A673 (cell line): ENCODE measurements around the gene GSTA2. TPM values are rescaled to one million over a fixed set of nuclear protein-coding genes. Genes with fewer than 3 reads are reported as not detected.

Source experiments
- BruUV-seq: library from RNA; stranded (reverse); fragments of 400-500 nt; replicated peaks from 2 replicates; lab custom pipeline; 2021; lab: Mats Ljungman, UMichigan
- CTCF ChIA-PET: fragments of 300-600 bp; sonication (Branson Sonifier 250); formaldehyde crosslinking; loops from one replicate; lab custom pipeline; 2022; ENCODE audit warnings: antibody characterized with exemption; lab: Charles Lee
- POLR2A ChIA-PET: fragments of 300-600 bp; sonication (Branson Sonifier 250); formaldehyde crosslinking; loops from one replicate; lab custom pipeline; 2022; ENCODE audit warnings: antibody characterized with exemption; ENCODE audit not compliant: low non-redundant PET; lab: Charles Lee
- DNase-seq: peaks from one replicate; pipeline ENCODE4 v3.0.0-alpha.2; 2015; ENCODE audit warnings: low spot score
- H3K27ac ChIP-seq: fragments of 200-600 bp; sonication (generic); 2 replicates; pipeline ENCODE4 v1.5.1; 2016; ENCODE audit warnings: mixed run types, low read depth, mild to moderate bottlenecking, mixed read lengths, antibody characterized with exemption, low read length; ENCODE audit not compliant: poor library complexity, severe bottlenecking
- H3K27me3 ChIP-seq: fragments of 200-600 bp; sonication (generic); replicated peaks from 2 replicates; pipeline ENCODE4 v1.6.1; 2017; ENCODE audit warnings: mixed run types, low read depth, mild to moderate bottlenecking, mixed read lengths, antibody characterized with exemption, low read length; ENCODE audit not compliant: insufficient read depth, poor library complexity
- H3K36me3 ChIP-seq: fragments of 200-600 bp; sonication (generic); 2 replicates; pipeline ENCODE4 v1.6.1; 2016; ENCODE audit warnings: mixed run types, mild to moderate bottlenecking, mixed read lengths, antibody characterized with exemption, low read length; ENCODE audit not compliant: insufficient read depth, poor library complexity, severe bottlenecking
- H3K4me1 ChIP-seq: fragments of 200-600 bp; sonication (generic); 2 replicates; pipeline ENCODE4 v1.6.1; 2017; ENCODE audit warnings: mixed run types, mild to moderate bottlenecking, mixed read lengths, antibody characterized with exemption, low read length; ENCODE audit not compliant: insufficient read depth, poor library complexity, severe bottlenecking
- H3K4me3 ChIP-seq: fragments of 200-600 bp; sonication (generic); 2 replicates; pipeline ENCODE4 v1.5.1; 2016; ENCODE audit warnings: low read depth, mixed run types, mild to moderate bottlenecking, mixed read lengths, low read length; ENCODE audit not compliant: poor library complexity, severe bottlenecking
- H3K9me3 ChIP-seq: fragments of 200-600 bp; sonication (generic); 2 replicates; pipeline ENCODE4 v1.6.1; 2016; ENCODE audit warnings: mixed run types, low read depth, mild to moderate bottlenecking, mixed read lengths, antibody characterized with exemption, low read length; ENCODE audit not compliant: poor library complexity, severe bottlenecking
- CTCF ChIP-seq: fragments of 300-800, 200-600 bp; sonication (generic); conservative IDR thresholded peaks from 2 replicates; pipeline ENCODE4 v1.5.1; 2017; ENCODE audit warnings: low read depth, mild to moderate bottlenecking, antibody characterized with exemption, low read length, moderate library complexity, mixed read lengths
- EZH2 ChIP-seq: fragments of 200-600 bp; sonication (generic); IDR thresholded peaks from 2 replicates; pipeline ENCODE4 v1.6.1; 2017; ENCODE audit warnings: borderline replicate concordance, low read depth, mild to moderate bottlenecking, mixed read lengths, antibody characterized with exemption, low read length; ENCODE audit not compliant: poor library complexity, severe bottlenecking
- intact Hi-C: fragments of 100-400 bp; cut with micrococcal nuclease; formaldehyde crosslinking; loops from one replicate; pipeline ENCODE4 v1.10.0; 2022; ENCODE audit not compliant: unreplicated experiment
- total RNA-seq: library from RNA; stranded (reverse); gene quantifications from 2 replicates; pipeline ENCODE4 v1.2.3, GENCODE V29; 2021

GSTA2 gene
- total RNA-seq, 1 experiment from 2014 or later = not detected

- no peaks in the 10 kb centered on the region for H3K4me1 ChIP-seq
- no peak overlapping the region for H3K4me3 ChIP-seq
- H3K9me3 ChIP-seq = no peaks in the 10 kb centered on the region
- TF ChIP-seq EZH2 = no peak
- TF ChIP-seq CTCF = no peak
- DNase-seq = no peak
- POLR2A ChIA-PET = no interaction called here
- intact Hi-C loops = loop anchor here (10.0 kb wide), 1 partner anchor 755 kb away; no protein-coding TSS in a partner anchor
- no TSS peak for BruUV-seq
- no peaks in the 10 kb centered on the region for H3K36me3 ChIP-seq
- no peaks in the 10 kb centered on the region for H3K27me3 ChIP-seq
- CTCF ChIA-PET = no interaction called here
- H3K27ac ChIP-seq = no peak overlapping the region
Measured at GRCh38 chr6:52729576-52729975, 33.7 kb downstream of the GSTA2 start.

GRCh38 chr6:52728394-52728793 is 34.9 kb downstream of the GSTA2 start:
- DNase-seq = no peak
- Histone ChIP-seq H3K4me3 (no peak overlapping the region), H3K4me1 (no peaks in the 10 kb centered on the region), H3K9me3 (no peaks in the 10 kb centered on the region), H3K27me3 (no peaks in the 10 kb centered on the region), H3K36me3 (no peaks in the 10 kb centered on the region), H3K27ac (no peak overlapping the region)
- intact Hi-C loops = loop anchor here (10.0 kb wide), 1 partner anchor 756 kb away; no protein-coding TSS in a partner anchor
- no TSS peak for BruUV-seq
- TF ChIP-seq CTCF (no peak), EZH2 (no peak)
- POLR2A ChIA-PET = no interaction called here
- CTCF ChIA-PET = no interaction called here

- intact Hi-C loops = loop anchor here (10.0 kb wide), 1 partner anchor 757 kb away; no protein-coding TSS in a partner anchor
- ChIA-PET CTCF (no interaction called here), POLR2A (no interaction called here)
- no peak overlapping the region for H3K27ac ChIP-seq
- no peaks in the 10 kb centered on the region for H3K9me3 ChIP-seq
- H3K4me1 ChIP-seq = no peaks in the 10 kb centered on the region
- no peak for TF ChIP-seq CTCF
- no peak for TF ChIP-seq EZH2
- BruUV-seq = no TSS peak
- no peaks in the 10 kb centered on the region for H3K27me3 ChIP-seq
- H3K4me3 ChIP-seq = no peak overlapping the region
- no peaks in the 10 kb centered on the region for H3K36me3 ChIP-seq
- no peak for DNase-seq
Measured at GRCh38 chr6:52727908-52728307, 35.4 kb downstream of the GSTA2 start.
